HG03571 (cell line): ENCODE results near the gene ANKRD44.

Experiments used
- ATAC-seq: cut with Tn5 transposase; IDR thresholded peaks from one replicate; pipeline ENCODE4 v1.9.1; 2021; ENCODE audit not compliant: unreplicated experiment

ANKRD44 gene

DNA sequence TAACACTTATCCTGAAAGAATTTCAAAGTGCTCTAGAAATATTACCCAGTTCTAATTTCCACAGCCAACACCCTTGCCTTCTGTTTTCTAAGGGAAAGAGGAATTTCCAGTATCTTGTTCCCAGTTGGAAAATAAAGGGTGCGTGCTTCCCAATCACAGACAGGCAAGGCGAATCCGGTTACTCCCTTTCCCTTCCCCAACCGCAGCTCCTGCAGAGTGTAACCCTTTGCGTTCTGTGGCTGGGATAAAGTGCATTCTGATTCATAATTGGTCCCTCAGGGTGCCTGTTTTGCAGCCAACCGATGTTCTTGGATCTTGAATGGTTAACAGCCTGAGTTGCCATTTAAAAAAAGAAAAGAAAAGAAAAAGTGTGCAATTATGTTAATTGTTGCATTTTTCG lies 343.5 kb downstream of the ANKRD44 start:
- ATAC-seq = no peak

DNA sequence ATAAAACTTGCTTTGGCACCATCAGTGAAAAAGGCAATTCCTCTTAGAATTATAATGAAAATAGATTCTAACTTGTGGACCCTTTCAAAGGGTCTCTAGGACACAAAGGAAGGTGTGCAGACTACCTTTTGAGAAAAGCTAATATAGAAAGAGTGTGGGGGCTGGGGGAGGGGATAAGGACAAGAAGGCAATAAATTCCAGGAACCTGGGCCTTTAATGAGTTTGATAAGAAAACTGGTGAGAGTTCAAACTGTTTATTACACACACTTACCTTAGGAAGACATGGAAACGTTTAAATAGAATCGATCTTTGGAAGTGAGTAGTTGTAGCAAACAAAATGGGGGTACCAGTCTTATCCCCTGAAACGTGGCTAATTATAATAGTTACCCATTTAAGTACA lies 344.5 kb downstream of the ANKRD44 start:
- no peak for ATAC-seq

DNA sequence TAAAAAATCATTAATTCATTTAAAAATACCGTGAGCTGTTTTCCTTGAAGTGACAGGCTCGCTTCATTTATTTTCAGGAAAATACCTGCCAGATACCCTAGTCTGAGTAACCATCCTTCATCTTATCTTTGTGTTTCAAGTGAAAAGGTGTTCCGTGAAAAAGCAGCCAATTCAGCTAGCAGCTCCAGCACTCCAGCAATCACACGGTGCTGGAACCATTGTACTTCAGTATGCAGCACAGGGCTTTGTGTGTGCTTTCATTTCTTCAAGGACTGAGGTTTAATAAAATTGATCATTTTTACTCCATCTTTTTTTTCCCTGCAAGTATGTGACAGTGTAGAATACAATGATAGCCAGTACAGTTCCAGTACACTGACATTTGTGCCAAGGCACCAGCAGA lies 344.9 kb downstream of the ANKRD44 start:
- no peak for ATAC-seq

DNA sequence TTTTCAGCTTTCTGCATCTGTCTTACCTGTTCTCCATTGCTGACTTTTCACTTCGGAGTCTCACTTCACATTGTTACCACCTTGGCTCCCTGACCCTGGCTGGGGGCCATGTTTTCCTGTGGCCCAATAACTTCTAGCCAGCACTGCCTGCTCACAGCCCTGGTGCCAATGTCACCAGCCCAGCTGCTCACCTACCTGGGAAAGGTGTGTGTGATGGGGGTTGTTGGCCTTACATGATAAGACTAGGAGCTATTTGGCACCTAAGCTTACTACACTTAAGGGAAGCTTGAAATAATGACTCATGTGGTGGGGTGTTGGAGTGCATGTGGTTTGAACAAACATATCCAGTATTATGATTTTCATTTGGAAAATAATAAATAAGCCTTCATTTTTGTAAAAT lies 346.6 kb downstream of the ANKRD44 start:
- no peak for ATAC-seq

DNA sequence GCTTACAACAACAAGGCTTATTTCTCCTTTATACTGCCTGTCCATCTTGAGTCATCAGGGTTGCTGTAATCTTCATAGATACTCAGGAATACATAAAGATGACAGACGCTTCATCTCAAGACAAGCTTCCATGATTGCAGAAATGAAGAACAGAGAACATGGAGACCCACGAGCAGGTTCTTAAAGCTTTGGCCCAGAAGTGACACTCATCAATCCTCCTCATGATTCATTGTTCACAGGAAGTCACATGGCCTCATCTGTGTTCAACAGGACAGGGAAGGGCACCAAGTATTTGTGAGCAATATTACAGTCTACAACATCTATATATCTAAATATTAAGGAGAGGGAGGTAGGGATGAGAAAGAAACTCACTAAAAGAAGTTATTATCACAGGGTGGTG lies 347.5 kb downstream of the ANKRD44 start:
- no peak for ATAC-seq

DNA sequence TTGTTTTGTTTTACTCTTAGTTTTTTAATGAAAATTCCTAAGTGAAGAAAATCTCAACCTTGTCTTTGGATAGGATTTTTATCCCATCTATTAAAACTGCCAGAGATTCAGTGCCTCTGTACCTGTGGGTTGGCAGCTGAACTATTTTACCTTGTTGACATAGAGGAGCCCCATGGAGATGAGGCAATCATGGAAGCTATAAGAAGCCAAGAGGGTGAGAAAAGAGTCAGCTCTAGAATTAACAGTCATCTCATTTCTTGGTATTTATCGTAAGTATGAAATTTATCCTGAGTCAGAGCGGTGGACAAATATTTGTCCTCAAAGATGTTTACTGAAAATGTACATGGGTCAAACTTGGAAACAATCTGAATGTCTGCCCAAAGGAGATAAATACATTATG lies 348.3 kb downstream of the ANKRD44 start:
- no peak for ATAC-seq

DNA sequence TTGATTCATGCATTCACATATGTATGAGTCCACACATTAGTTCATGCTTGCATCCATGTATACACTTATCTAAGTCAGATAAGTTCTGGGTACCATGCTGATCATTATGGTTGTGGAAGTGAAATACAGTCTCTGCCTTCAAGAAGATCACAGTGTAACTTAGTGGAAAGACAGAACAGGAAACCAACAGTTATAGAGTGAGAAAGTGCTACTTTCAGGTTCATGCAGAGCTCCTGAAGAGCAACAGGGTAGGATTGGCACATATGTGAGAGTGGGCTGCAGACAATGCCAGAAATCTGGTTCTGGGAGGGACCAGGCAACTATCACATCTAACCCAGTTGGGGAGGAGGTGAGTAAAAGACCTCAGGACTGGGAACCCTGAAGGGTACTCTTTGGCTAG lies 348.7 kb downstream of the ANKRD44 start:
- peak; percentile 91 for ATAC-seq

DNA sequence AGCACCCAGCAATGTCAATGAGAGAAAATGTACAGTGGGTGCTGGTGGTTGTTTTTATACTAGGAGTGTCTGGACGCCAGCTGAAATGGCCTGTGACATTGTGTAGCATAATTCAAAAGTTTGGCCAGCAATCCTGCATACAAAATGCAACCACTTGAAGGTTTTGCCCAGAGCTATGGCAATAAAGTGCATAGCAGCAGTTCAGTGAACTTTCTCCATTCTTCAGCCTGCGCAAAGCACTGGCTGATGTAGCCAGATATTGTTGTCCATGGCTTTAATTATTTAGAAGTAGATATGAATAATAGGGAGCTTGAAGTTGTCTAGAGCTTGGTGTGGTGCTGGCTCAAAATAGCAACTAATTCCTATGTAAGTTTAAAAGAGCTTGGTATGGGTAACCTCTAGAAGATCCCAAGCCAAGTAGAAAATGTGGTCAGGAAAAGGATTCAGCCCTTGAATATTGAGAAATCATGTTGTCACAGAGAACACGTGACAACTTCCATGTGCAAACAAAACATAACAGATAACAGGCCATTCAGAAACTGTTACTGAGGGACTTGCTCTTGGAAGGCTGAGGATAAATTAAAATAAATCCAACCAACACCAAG lies 350.7 kb downstream of the ANKRD44 start:
- ATAC-seq = no peak

DNA sequence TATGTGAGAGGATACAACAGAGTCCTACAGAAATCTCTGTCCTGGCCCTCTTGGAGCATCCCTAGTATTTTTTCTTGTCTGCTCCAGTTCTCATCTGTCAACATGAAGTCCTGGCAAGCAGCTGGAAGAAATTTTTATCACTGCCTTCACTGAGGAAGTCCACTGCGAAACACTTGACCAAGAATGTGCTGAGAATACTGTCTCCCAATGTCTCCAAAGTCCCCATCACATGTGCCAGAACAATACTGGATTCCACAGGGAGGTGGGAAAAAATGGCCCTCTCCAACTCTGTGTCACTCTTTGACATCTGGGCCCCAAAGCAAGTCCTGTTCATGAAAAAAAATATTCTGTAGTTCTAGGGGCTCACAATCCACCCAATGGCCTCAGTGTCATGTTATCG lies 351.3 kb downstream of the ANKRD44 start:
- no peak for ATAC-seq

DNA sequence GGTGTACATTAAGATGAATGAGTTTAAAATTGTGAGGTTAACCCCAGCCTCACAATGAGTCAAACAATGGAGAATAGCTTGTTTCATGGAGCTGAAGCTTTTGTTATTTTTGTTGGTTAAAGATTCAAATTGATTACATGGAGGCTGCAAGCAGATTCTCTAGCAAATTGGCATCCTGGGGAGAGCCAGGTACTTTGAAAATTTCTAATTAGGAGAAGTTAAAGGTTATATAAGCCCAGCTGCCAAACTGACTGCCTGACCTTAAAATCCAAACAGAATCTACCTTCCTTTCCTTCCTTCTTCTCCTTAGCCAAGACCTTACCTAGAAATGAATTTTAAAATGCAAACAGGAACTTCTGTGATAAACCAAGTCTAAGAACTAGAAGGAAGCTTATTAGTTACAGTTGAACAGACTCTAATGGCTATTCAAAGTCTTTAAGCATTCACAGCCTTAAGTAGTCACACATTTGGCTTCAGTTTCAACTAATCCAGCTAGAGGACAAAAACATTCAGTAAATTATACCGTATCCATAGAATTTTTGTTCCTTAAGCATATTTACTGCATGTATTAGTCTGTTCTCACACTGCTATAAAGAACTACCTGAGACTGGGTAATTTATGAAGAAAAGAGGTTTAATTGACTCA lies 352.6 kb downstream of the ANKRD44 start:
- ATAC-seq = no peak

DNA sequence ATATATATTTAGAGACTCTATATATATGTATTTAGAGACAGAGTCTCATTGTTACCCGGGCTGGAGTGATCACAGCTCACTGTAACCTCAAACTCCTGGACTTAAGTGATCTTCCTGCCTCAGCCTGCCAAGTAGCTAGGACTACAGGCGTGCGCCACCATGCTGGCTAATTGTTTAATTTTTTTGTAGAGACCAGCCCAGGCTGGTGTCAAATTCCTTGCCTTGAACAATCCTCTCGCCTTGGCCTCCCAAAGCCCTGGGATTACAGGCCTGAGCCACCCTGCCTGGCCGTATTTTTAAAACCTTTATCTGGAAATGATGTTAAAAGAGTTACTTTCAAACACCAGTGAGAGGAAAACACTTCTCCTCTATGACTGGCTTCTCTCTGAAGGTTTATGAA lies 353.1 kb downstream of the ANKRD44 start:
- ATAC-seq = no peak

DNA sequence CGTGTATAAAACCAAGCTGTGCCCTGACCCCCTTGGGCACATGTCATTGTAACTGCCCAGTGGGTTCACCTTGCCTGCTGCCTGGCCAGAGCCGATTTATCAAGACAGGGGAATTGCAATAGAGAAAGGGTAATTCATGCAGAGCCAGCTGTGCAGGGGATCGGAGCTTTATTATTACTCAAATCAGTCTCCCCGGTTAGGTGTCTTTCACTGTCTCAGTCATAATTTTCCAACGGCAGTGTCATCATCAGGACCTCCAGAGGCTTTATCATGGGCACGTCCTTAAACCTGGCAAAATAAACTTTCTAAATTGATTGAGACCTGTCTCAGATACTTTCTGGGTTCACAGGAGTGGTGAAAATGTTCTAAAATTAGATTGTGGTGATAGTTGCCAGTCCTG lies 354.5 kb downstream of the ANKRD44 start:
- no peak for ATAC-seq

DNA sequence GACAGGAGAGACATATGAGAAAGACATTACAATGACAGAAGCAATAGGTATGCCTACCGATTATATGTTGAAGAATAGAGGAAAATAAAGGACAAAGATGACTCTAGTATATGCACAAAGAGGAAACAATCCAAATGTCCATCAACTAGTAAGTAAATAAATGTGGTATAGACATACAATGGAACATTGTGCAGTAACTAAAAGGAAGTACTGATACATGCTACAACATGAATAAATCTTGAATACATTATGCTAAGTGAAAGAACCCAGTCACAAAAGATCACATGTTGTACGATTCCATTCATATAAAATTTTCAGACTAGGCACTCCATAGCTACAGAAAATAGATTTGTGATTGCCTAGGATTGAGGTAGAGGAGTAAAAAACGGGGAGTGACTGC lies 355.5 kb downstream of the ANKRD44 start:
- ATAC-seq = no peak

DNA sequence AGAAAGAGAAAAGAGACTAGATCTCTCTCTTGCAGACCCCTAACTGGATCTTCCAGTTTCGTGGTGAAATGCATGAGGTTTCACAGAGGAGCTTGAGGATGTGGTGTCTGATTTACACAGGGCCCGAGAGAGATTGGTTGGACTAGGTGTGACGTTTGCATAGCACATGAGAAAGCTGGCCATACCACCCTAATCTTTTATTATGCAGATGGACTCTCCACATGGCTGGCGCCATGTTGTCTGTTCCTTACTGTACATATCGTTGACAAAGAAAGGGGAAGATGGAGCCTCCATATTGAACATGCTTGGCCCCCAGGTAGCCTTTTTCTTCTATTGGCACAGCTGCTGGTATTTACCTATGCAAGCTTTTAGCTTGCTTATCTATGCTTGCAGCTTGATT lies 356.6 kb downstream of the ANKRD44 start:
- no peak for ATAC-seq

DNA sequence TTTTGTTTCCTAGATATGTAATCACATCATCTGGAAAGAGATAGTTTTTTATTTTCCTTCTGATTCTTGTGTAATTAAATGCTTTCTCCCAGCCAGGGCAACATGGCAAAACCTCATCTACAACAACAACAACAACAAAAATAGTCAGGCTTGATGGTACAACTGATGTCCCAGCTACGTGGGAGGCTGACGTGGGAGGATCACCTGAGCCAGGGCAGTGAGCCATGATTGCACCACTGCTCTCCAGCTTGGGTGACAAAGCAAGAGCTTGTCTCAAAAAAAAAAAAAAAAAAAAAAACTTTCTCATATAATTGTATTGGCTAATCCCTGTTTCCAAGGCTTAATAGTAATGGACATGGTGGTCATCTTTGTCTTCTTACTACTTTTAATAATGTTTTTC lies 357.6 kb downstream of the ANKRD44 start:
- ATAC-seq = no peak

DNA sequence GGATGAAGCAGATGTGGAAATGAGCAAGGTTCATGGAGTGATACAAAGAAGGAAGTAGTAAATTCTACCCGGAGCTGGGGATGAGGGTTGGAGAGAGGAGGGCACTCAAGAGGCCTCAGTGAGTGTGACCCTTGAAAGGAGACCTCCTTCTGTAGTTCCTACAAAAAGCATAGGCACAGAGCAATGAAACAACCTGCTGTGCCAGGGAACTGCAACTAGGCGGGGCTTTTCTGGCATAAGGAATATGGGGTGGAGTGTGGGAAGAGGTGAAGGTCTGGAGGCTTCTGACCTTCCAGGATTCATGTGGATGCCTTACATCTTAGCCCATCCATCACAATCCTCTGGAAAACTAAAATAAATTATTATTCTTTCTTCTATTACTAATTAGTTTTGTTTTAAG lies 358.6 kb downstream of the ANKRD44 start:
- ATAC-seq = no peak

DNA sequence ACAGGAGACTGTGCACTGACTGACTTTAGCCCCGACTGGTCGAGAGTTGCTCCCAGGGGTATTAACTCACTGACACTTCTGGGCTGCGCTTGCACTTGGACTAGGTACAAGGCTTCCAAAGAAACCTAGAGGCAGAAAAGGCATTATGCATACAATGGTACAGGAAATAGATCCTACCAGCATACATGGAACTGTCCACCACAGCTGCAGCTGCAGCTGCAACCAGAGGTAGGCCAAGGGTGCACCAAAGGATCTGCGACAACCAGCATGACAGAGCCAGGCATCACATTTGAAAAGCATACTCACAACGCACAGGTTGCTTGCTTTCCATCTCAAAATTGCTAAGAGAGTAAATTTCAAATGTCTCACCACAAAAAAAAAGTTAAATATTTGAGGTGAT lies 361.5 kb downstream of the ANKRD44 start:
- ATAC-seq = no peak

DNA sequence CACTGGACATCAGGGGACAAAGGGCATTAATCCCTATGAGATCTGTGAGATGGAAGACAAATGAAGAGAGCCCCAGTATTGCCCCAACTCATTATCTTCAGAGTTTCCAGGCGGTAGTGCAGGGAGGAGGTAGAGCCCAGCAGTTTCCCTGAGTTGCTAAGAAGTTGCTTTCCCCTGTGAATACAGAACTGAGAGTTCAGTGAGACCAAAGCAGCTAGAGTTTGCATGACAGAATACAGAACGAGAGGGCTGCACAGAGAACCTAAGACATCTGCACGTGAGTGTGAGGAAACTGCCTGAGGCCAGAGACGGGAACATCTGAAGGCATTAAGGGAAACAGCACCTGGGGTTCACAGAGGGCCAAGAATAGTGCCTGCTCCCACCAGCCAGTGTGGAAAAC lies 366.0 kb downstream of the ANKRD44 start:
- ATAC-seq = peak; percentile 79

DNA sequence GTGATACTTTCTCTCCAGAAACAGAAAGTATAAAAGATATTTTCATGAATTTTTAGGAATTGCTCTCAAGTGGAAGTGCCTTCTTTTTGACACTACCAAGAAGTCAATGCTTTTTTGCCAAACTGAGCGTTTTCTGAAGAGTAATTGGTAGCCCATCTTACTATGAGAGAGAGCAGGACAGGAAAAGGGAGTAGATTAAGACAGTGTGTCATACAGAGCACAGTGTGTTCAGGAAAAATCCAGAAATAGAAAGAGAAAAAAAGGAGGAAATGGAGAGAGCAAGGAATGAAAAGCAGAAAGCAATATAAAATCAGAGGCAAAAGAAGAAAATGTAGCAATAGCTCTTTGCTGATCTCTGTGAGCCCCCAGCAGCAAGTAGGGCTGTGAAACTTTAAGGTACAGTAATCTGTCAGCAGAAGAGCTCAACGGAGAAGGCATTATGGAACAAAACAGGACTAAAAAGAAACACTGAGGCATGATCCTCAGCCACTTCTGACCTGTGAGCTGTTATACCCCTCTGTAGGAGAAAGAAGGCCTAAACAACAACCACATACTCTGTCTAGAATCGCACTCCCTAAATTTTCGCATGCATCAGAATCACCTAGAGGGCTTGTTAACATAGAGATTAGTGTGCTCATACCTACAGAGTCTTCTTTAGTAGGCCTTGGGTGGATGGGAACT lies 369.0 kb downstream of the ANKRD44 start:
- ATAC-seq = no peak

DNA sequence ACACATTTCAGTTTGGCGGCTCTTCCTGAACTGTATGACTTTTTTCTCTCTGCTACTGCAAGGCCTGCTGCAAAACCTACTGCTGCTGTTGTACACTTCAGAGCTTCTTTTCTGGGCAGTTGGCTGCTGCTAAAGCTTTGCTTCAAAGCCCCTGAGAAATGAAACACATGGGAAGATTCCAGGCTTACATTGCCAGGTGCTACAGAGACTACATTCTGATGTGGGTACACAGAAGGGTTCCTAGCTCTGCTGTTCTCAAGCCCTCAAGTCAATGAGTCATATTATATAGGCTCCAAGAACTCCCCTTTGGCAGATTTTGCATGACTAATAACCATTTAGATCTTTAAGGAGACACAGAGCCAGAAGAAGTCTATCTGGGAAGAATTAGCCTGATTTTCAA lies 371.2 kb downstream of the ANKRD44 start:
- no peak for ATAC-seq
